HCT116 (cell line): ENCODE measurements around the gene ALKBH8. TPM values are rescaled to one million over a fixed set of nuclear protein-coding genes. Genes with fewer than 3 reads are reported as not detected.

Source experiments
- ATAC-seq: fragments of 200-7000 bp; cut with Tn5 transposase; 2 replicates; pipeline ENCODE4 v1.9.1; 2020; ENCODE audit warnings: mild to moderate bottlenecking, moderate library complexity
- BruUV-seq: library from RNA; stranded (reverse); fragments of 400-500 nt; replicated peaks from 2 replicates; lab custom pipeline; 2021; lab: Mats Ljungman, UMichigan
- CTCF ChIA-PET: fragments of 300-600 bp; sonication (Branson Sonifier 250); formaldehyde crosslinking; loops from one replicate; lab custom pipeline; 2021; ENCODE audit warnings: antibody characterized with exemption; lab: Charles Lee
- POLR2A ChIA-PET: fragments of 300-600, 350-600 bp; sonication (Branson Sonifier 250); formaldehyde crosslinking; loops from one replicate; lab custom pipeline; 2021; ENCODE audit warnings: antibody characterized with exemption; lab: Charles Lee
- RAD21 ChIA-PET, 2 experiments: fragments of 300-600 bp; sonication (Branson Sonifier 250); formaldehyde crosslinking; loops; one replicate each; lab custom pipeline; 2023; ENCODE audit warnings: low total read pairs in 2 of 2; ENCODE audit not compliant: uncharacterized antibody in 2 of 2, unreplicated experiment in 2 of 2, low non-redundant PET in 1 of 2; lab: Charles Lee
- DNase-seq: peaks from one replicate; pipeline ENCODE4 v3.0.0-alpha.2; 2010; ENCODE audit warnings: low read depth, low spot score
- H2AFZ ChIP-seq: fragments of 200-600 bp; shearing (Covaris generic), sonication (generic); 2 replicates; pipeline ENCODE4 v1.6.1; 2017; ENCODE audit warnings: low read depth, mixed run types, mixed read lengths, antibody characterized with exemption, low read length; ENCODE audit not compliant: poor library complexity, severe bottlenecking
- H3K27ac ChIP-seq: 2 replicates; pipeline ENCODE4 v1.5.1; 2012; ENCODE audit warnings: low read depth, low read length
- H3K27me3 ChIP-seq: fragments of 200-600 bp; sonication (generic); 2 replicates; pipeline ENCODE4 v1.6.1; 2016; ENCODE audit warnings: mixed run types, low read length, mixed read lengths; ENCODE audit not compliant: insufficient read depth
- H3K36me3 ChIP-seq, 2 experiments: fragments of 200-500 bp in 1 of 2; fragments of 200-600 bp in 1 of 2; sonication (Bioruptor generic) in 1 of 2; sonication (generic) in 1 of 2; 2 replicates each; pipeline versions ENCODE4 v1.5.1 to v1.6.1; 2014 to 2016; ENCODE audit warnings: low read length in 2 of 2, inconsistent platforms in 1 of 2, mixed read lengths in 1 of 2, mixed run types in 1 of 2; ENCODE audit not compliant: insufficient read depth in 2 of 2, control insufficient read depth in 1 of 2
- H3K4me1 ChIP-seq, 2 experiments: fragments of 200-600 bp in 1 of 2; sonication (generic) in 1 of 2; 2 replicates each; pipeline versions ENCODE4 v1.5.1 to v1.6.1; 2012 to 2017; ENCODE audit warnings: low read length in 2 of 2, inconsistent platforms in 1 of 2, mild to moderate bottlenecking in 1 of 2, mixed read lengths in 1 of 2, mixed run types in 1 of 2, moderate library complexity in 1 of 2; ENCODE audit not compliant: insufficient read depth in 2 of 2, control insufficient read depth in 1 of 2
- H3K4me2 ChIP-seq: fragments of 200-600 bp; sonication (generic); 2 replicates; pipeline ENCODE4 v1.6.1; 2017; ENCODE audit warnings: mixed run types, low read length, mixed read lengths
- H3K4me3 ChIP-seq, 2 experiments: fragments of 200-600 bp in 1 of 2; sonication (generic) in 1 of 2; replicated peaks in 1 of 2; 2 replicates each; pipeline ENCODE4 v1.5.1; 2011 to 2016; ENCODE audit warnings: low read length in 2 of 2, control low read depth in 1 of 2, low read depth in 1 of 2, mild to moderate bottlenecking in 1 of 2, mixed read lengths in 1 of 2, mixed run types in 1 of 2
- H3K79me2 ChIP-seq: fragments of 200-600 bp; sonication (generic); 2 replicates; pipeline ENCODE4 v1.6.1; 2017; ENCODE audit warnings: mild to moderate bottlenecking, mixed run types, low read length, moderate library complexity, mixed read lengths; ENCODE audit not compliant: insufficient read depth
- H3K9ac ChIP-seq: fragments of 200-600 bp; sonication (generic); 2 replicates; pipeline ENCODE4 v1.6.1; 2016; ENCODE audit warnings: low read length, mixed read lengths
- H3K9me2 ChIP-seq: fragments of 200-600 bp; sonication (generic), shearing (Covaris generic); 2 replicates; pipeline ENCODE4 v1.6.1; 2017; ENCODE audit warnings: mixed run types, mild to moderate bottlenecking, moderate library complexity; ENCODE audit not compliant: insufficient read depth
- H3K9me3 ChIP-seq, 2 experiments: fragments of 200-500 bp in 1 of 2; fragments of 200-600 bp in 1 of 2; sonication (Bioruptor generic) in 1 of 2; sonication (generic) in 1 of 2; 2 replicates each; pipeline ENCODE4 v1.6.1; 2014 to 2017; ENCODE audit warnings: low read length in 2 of 2, mixed read lengths in 2 of 2, inconsistent platforms in 1 of 2, low read depth in 1 of 2, mild to moderate bottlenecking in 1 of 2, mixed run types in 1 of 2, moderate library complexity in 1 of 2; ENCODE audit not compliant: control insufficient read depth in 1 of 2, insufficient read depth in 1 of 2
- H4K20me1 ChIP-seq: fragments of 200-600 bp; sonication (generic), shearing (Covaris generic); 2 replicates; pipeline ENCODE4 v1.6.1; 2017; ENCODE audit warnings: mixed run types, mild to moderate bottlenecking, moderate library complexity; ENCODE audit not compliant: insufficient read depth
- CEBPB ChIP-seq: IDR thresholded peaks from 2 replicates; pipeline ENCODE4 v1.6.1; 2012; ENCODE audit warnings: low read depth
- EGR1 ChIP-seq: IDR thresholded peaks from 2 replicates; pipeline ENCODE4 v1.6.1; 2012; ENCODE audit warnings: low read depth
- ELF1 ChIP-seq: IDR thresholded peaks from 2 replicates; pipeline ENCODE4 v1.6.1; 2012; ENCODE audit warnings: low read depth, borderline replicate concordance
- FOSL1 ChIP-seq: IDR thresholded peaks from 2 replicates; pipeline ENCODE4 v1.6.1; 2012; ENCODE audit warnings: low read depth
- JUND ChIP-seq: IDR thresholded peaks from 2 replicates; pipeline ENCODE4 v1.6.1; 2012
- POLR2A ChIP-seq: IDR thresholded peaks from 2 replicates; pipeline ENCODE4 v1.7.0; 2011; ENCODE audit warnings: borderline replicate concordance; ENCODE audit not compliant: insufficient read depth, insufficient read length; ENCODE audit errors: extremely low read depth
- POLR2AphosphoS5 ChIP-seq: IDR thresholded peaks from 2 replicates; pipeline ENCODE4 v1.6.1; 2011; ENCODE audit warnings: mild to moderate bottlenecking, low read depth, low read length, moderate library complexity
- RAD21 ChIP-seq: IDR thresholded peaks from 2 replicates; pipeline ENCODE4 v1.6.1; 2012; ENCODE audit warnings: low read depth, mild to moderate bottlenecking
- SP1 ChIP-seq: IDR thresholded peaks from 2 replicates; pipeline ENCODE4 v1.6.1; 2012; ENCODE audit warnings: low read depth
- SRF ChIP-seq: IDR thresholded peaks from 2 replicates; pipeline ENCODE4 v1.6.1; 2012; ENCODE audit warnings: low read depth
- YY1 ChIP-seq: IDR thresholded peaks from 2 replicates; pipeline ENCODE4 v1.6.1; 2011; ENCODE audit warnings: low read length, low read depth, moderate library complexity, mild to moderate bottlenecking; ENCODE audit not compliant: insufficient replicate concordance; ENCODE audit errors: extremely low read depth
- ZFX ChIP-seq: fragments of 450-650 bp; IDR thresholded peaks from 2 replicates; pipeline ENCODE4 v1.6.1; 2017
- ZNF274 ChIP-seq: fragments of 200-500 bp; sonication (Bioruptor generic); IDR thresholded peaks from 2 replicates; pipeline ENCODE4 v1.6.1; 2014; ENCODE audit warnings: mild to moderate bottlenecking, low read depth, low read length, inconsistent platforms
- intact Hi-C: fragments of 100-400 bp; cut with micrococcal nuclease; formaldehyde crosslinking; loops from 2 replicates; pipeline ENCODE4 v1.10.0; 2022
- total RNA-seq: library from RNA; stranded (reverse); gene quantifications from one replicate; pipeline ENCODE4 v1.2.1, GENCODE V29; 2021; ENCODE audit not compliant: unreplicated experiment
- TF ChIP-seq, protein P1 (sequence below): IDR thresholded peaks from 2 replicates; pipeline ENCODE4 v1.6.1; 2012; ENCODE audit warnings: low read depth
- TF ChIP-seq, protein P2 (sequence below), 3 experiments: fragments of 200-600 bp in 1 of 3; sonication (generic) in 1 of 3; IDR thresholded peaks in 2 of 3; conservative IDR thresholded peaks in 1 of 3; 2 replicates each; pipeline ENCODE4 v1.5.1; 2012 to 2017; ENCODE audit warnings: low read depth in 2 of 3, low read length in 2 of 3, antibody characterized with exemption in 1 of 3, borderline replicate concordance in 1 of 3, control low read depth in 1 of 3, mild to moderate bottlenecking in 1 of 3, mixed read lengths in 1 of 3, mixed run types in 1 of 3, moderate library complexity in 1 of 3; ENCODE audit not compliant: insufficient read depth in 1 of 3
- TF ChIP-seq, protein P3 (sequence below): IDR thresholded peaks from 2 replicates; pipeline ENCODE4 v1.6.1; 2011; ENCODE audit warnings: mild to moderate bottlenecking, low read length, moderate library complexity; ENCODE audit not compliant: insufficient replicate concordance; ENCODE audit errors: extremely low read depth
- TF ChIP-seq, protein P4 (sequence below): IDR thresholded peaks from 2 replicates; pipeline ENCODE4 v1.6.1; 2012
- TF ChIP-seq, protein P5 (sequence below): IDR thresholded peaks from 2 replicates; pipeline ENCODE4 v1.6.1; 2012

ALKBH8 gene
- total RNA-seq, 1 experiment from 2014 or later = 11.6 TPM

DNA sequence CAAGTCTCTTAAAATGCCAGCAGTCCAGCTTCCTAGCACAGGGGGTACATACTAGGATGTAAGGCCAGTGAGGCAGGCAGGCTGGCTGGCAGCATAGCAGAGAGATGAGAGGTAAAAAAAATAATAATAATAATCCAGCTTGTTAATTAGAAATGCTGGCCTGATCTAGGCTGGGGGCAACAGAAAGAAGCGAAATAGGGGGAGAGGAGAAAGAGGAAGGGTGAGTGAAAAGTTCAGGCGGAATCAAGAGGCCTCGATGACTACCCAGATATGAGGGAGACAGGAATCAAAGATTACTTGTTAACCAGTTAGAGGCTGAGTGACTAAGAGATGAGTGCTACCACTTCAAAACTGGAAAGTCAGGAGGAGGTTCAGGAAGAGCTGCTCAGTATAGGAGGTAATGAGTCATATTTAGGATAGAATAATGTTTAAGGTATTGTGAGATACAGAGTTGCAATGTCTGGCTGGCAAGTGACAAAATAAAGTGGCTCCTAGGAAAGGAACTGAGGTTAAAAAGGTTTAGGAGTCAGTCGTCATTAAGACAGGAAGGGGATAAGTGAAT is 2.8 kb downstream of the ALKBH8 start:
- ChIA-PET RAD21 (interaction anchor here (1.5 to 2.1 kb wide), 3 partner anchors 127 to 208 kb away, joined by 3 to 11 read pairs (median 6); no protein-coding TSS in a partner anchor), CTCF (interaction anchor here (0.9 to 4.0 kb wide), 12 partner anchors 10 to 208 kb away, joined by 3 to 50 read pairs (median 6); no protein-coding TSS in a partner anchor), POLR2A (interaction anchor here (0.6 to 1.7 kb wide), 6 partner anchors 10 to 432 kb away, joined by 3 to 7 read pairs (median 4); no protein-coding TSS in a partner anchor)
- H3K4me1 ChIP-seq = peaks cover 35 to 51% of the 10 kb centered on the region in 2 experiments
- intact Hi-C loops = loop anchor here (1.0 to 10.0 kb wide), 5 partner anchors 127 to 1092 kb away; no protein-coding TSS in a partner anchor
- no TSS peak for BruUV-seq
- peak overlapping the region; percentile 88 for H3K4me2 ChIP-seq
- H3K9me2 ChIP-seq = no peaks in the 10 kb centered on the region
- H3K79me2 ChIP-seq = peaks cover 29% of the 10 kb centered on the region
- H4K20me1 ChIP-seq = no peaks in the 10 kb centered on the region
- peak overlapping the region; percentile 56 for H3K9ac ChIP-seq
- H2AFZ ChIP-seq = no peak overlapping the region
- no peaks in the 10 kb centered on the region for H3K27me3 ChIP-seq
- ATAC-seq (peak; percentile 73), DNase-seq (peak; percentile 93)
- peak overlapping the region; percentile 22 to 88 for H3K4me3 ChIP-seq
- H3K27ac ChIP-seq = peak overlapping the region; percentile 83
- H3K9me3 ChIP-seq = no peaks in the 10 kb centered on the region
- H3K36me3 ChIP-seq = no peaks in the 10 kb centered on the region
- TF ChIP-seq ZNF274 = no peak
- TF ChIP-seq, protein P1, sequence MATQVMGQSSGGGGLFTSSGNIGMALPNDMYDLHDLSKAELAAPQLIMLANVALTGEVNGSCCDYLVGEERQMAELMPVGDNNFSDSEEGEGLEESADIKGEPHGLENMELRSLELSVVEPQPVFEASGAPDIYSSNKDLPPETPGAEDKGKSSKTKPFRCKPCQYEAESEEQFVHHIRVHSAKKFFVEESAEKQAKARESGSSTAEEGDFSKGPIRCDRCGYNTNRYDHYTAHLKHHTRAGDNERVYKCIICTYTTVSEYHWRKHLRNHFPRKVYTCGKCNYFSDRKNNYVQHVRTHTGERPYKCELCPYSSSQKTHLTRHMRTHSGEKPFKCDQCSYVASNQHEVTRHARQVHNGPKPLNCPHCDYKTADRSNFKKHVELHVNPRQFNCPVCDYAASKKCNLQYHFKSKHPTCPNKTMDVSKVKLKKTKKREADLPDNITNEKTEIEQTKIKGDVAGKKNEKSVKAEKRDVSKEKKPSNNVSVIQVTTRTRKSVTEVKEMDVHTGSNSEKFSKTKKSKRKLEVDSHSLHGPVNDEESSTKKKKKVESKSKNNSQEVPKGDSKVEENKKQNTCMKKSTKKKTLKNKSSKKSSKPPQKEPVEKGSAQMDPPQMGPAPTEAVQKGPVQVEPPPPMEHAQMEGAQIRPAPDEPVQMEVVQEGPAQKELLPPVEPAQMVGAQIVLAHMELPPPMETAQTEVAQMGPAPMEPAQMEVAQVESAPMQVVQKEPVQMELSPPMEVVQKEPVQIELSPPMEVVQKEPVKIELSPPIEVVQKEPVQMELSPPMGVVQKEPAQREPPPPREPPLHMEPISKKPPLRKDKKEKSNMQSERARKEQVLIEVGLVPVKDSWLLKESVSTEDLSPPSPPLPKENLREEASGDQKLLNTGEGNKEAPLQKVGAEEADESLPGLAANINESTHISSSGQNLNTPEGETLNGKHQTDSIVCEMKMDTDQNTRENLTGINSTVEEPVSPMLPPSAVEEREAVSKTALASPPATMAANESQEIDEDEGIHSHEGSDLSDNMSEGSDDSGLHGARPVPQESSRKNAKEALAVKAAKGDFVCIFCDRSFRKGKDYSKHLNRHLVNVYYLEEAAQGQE = no peak
- TF ChIP-seq EGR1 = peak; percentile 49
- TF ChIP-seq SP1 = peak; percentile 95
- peak; percentile 98 for TF ChIP-seq JUND
- TF ChIP-seq, protein P2, sequence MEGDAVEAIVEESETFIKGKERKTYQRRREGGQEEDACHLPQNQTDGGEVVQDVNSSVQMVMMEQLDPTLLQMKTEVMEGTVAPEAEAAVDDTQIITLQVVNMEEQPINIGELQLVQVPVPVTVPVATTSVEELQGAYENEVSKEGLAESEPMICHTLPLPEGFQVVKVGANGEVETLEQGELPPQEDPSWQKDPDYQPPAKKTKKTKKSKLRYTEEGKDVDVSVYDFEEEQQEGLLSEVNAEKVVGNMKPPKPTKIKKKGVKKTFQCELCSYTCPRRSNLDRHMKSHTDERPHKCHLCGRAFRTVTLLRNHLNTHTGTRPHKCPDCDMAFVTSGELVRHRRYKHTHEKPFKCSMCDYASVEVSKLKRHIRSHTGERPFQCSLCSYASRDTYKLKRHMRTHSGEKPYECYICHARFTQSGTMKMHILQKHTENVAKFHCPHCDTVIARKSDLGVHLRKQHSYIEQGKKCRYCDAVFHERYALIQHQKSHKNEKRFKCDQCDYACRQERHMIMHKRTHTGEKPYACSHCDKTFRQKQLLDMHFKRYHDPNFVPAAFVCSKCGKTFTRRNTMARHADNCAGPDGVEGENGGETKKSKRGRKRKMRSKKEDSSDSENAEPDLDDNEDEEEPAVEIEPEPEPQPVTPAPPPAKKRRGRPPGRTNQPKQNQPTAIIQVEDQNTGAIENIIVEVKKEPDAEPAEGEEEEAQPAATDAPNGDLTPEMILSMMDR (IDR thresholded peaks at IDR 0.05 in 2 of 3, conservative IDR thresholded peaks at IDR 0.05 in 1 of 3; ENCODE audit: borderline replicate concordance in 1 of 3, insufficient read depth in 1 of 3, low read depth in 2 of 3, low read length in 2 of 3) = no peak
- TF ChIP-seq, protein P3, sequence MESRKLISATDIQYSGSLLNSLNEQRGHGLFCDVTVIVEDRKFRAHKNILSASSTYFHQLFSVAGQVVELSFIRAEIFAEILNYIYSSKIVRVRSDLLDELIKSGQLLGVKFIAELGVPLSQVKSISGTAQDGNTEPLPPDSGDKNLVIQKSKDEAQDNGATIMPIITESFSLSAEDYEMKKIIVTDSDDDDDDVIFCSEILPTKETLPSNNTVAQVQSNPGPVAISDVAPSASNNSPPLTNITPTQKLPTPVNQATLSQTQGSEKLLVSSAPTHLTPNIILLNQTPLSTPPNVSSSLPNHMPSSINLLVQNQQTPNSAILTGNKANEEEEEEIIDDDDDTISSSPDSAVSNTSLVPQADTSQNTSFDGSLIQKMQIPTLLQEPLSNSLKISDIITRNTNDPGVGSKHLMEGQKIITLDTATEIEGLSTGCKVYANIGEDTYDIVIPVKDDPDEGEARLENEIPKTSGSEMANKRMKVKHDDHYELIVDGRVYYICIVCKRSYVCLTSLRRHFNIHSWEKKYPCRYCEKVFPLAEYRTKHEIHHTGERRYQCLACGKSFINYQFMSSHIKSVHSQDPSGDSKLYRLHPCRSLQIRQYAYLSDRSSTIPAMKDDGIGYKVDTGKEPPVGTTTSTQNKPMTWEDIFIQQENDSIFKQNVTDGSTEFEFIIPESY = no peak
- TF ChIP-seq POLR2AphosphoS5 = peak; percentile 53; the same call in 1 of the 2 replicates
- TF ChIP-seq POLR2A = no peak
- peak; percentile 45 for TF ChIP-seq YY1
- TF ChIP-seq CEBPB = peak; percentile 70
- TF ChIP-seq FOSL1 = peak; percentile 98
- peak; percentile 37; the same call in 1 of the 2 replicates for TF ChIP-seq ELF1
- peak; percentile 79 for TF ChIP-seq SRF
- 0 out of 2 replicates have a peak, but pooled peaks have one; percentile 10 for TF ChIP-seq RAD21
- TF ChIP-seq, protein P4, sequence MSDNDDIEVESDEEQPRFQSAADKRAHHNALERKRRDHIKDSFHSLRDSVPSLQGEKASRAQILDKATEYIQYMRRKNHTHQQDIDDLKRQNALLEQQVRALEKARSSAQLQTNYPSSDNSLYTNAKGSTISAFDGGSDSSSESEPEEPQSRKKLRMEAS = peak; percentile 65; the same call in 1 of the 2 replicates
- TF ChIP-seq, protein P5, sequence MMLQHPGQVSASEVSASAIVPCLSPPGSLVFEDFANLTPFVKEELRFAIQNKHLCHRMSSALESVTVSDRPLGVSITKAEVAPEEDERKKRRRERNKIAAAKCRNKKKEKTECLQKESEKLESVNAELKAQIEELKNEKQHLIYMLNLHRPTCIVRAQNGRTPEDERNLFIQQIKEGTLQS = peak; percentile 45; the same call in 1 of the 2 replicates
- TF ChIP-seq ZFX = no peak
